K562 (cell line): ENCODE results near the gene SMAD4. TPM values are rescaled to one million over a fixed set of nuclear protein-coding genes. Genes with fewer than 3 reads are reported as not detected.

Experiments
- GABPB1 ChIP-seq: sonication (generic); formaldehyde crosslinking; IDR thresholded peaks from 2 replicates; pipeline ENCODE4 v1.8.0; 2022; ENCODE audit warnings: mild to moderate bottlenecking, missing genetic modification reagents
- HNRNPLL ChIP-seq: fragments of 200-400 bp; formaldehyde crosslinking; IDR thresholded peaks from 2 replicates; pipeline ENCODE4 v1.6.1; 2017; ENCODE audit warnings: low read length, low read depth, mild to moderate bottlenecking; ENCODE audit not compliant: poor library complexity, severe bottlenecking
- MYC ChIP-seq, 2 experiments: fragments of 250-450 bp in 1 of 2; sonication (Bioruptor Pico) in 1 of 2; IDR thresholded peaks; 2 replicates each; pipeline versions ENCODE4 v1.5.1 to v1.6.1; 2012 to 2021; ENCODE audit warnings: low read depth in 2 of 2, borderline replicate concordance in 1 of 2, improper control_type of control experiment in 1 of 2, low read length in 1 of 2, mild to moderate bottlenecking in 1 of 2, moderate library complexity in 1 of 2
- PML ChIP-seq: IDR thresholded peaks from 2 replicates; pipeline ENCODE4 v1.6.1; 2012; ENCODE audit warnings: low read length, inconsistent platforms
- SAP30 ChIP-seq: fragments of 200-600 bp; sonication (generic); IDR thresholded peaks from 2 replicates; pipeline ENCODE4 v1.6.1; 2012; ENCODE audit warnings: borderline replicate concordance, low read depth, mild to moderate bottlenecking, moderate library complexity, low read length, control low read depth, inconsistent platforms; ENCODE audit not compliant: insufficient read depth, poor library complexity, severe bottlenecking
- SMAD4 ChIP-seq: fragments of 250-450 bp; sonication (Bioruptor Pico); conservative IDR thresholded peaks from 2 replicates; pipeline ENCODE4 v1.8.0; 2021; ENCODE audit warnings: inconsistent platforms, mild to moderate bottlenecking, moderate library complexity
- ZNF77 ChIP-seq: fragments of 250-450 bp; sonication (Bioruptor Pico); IDR thresholded peaks from 2 replicates; pipeline ENCODE4 v1.5.0; 2020
- polyA plus RNA-seq, 8 experiments: library from polyadenylated mRNA; depleted of rRNA in 4 of 8; stranded (reverse) in 5 of 8; unstranded in 3 of 8; fragments of >200 nt; fragmentation: Nextera tagmentation in 2 of 8; fragmentation: Illumina TruSeq in 1 of 8; extraction: Ambion mirVana in 2 of 8; extraction: Trizol in 1 of 8; gene quantifications; 2 replicates each; pipeline versions ENCODE4 v1.2.1 to v1.2.3, GENCODE V29; 2011 to 2014; ENCODE audit warnings: inconsistent platforms in 1 of 8, missing spikeins in 1 of 8
- total RNA-seq, 7 experiments: library from RNA; depleted of rRNA in 6 of 7; stranded (reverse); fragments of >200 nt in 6 of 7; fragmentation: Illumina TruSeq in 2 of 7; extraction: Trizol in 2 of 7; gene quantifications; 2 replicates each; pipeline versions ENCODE4 v1.2.1 to v1.2.3, GENCODE V29; 2011 to 2021; ENCODE audit warnings: low replicate concordance in 1 of 7
- TF ChIP-seq, protein P1 (sequence below): fragments of 450-650 bp; IDR thresholded peaks from 2 replicates; pipeline ENCODE4 v1.6.1; 2016; ENCODE audit warnings: borderline replicate concordance
- TF ChIP-seq, protein P2 (sequence below): sonication (generic); formaldehyde crosslinking; IDR thresholded peaks from 2 replicates; pipeline ENCODE4 v1.8.0; 2022; ENCODE audit warnings: missing genetic modification reagents, mild to moderate bottlenecking, moderate library complexity, borderline replicate concordance

The SMAD4 gene
- total and polyA plus RNA-seq, 9 of the 15 experiments (the other 6 are each of a cell fraction or from before 2014, with no cell fraction given) = 5.7 to 55.0 (median 39.4) TPM

- peak; percentile 64 for TF ChIP-seq HNRNPLL
- TF ChIP-seq, protein P1, sequence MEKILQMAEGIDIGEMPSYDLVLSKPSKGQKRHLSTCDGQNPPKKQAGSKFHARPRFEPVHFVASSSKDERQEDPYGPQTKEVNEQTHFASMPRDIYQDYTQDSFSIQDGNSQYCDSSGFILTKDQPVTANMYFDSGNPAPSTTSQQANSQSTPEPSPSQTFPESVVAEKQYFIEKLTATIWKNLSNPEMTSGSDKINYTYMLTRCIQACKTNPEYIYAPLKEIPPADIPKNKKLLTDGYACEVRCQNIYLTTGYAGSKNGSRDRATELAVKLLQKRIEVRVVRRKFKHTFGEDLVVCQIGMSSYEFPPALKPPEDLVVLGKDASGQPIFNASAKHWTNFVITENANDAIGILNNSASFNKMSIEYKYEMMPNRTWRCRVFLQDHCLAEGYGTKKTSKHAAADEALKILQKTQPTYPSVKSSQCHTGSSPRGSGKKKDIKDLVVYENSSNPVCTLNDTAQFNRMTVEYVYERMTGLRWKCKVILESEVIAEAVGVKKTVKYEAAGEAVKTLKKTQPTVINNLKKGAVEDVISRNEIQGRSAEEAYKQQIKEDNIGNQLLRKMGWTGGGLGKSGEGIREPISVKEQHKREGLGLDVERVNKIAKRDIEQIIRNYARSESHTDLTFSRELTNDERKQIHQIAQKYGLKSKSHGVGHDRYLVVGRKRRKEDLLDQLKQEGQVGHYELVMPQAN = peak; percentile 23; the same call in 1 of the 2 replicates
- peak; percentile 60; the same call in 1 of the 2 replicates for TF ChIP-seq GABPB1 (CRISPR knock-in tag)
- TF ChIP-seq MYC (IDR thresholded peaks at IDR 0.05; ENCODE audit: low read depth, low read length) = peak; percentile 51; the same call in 1 of the 2 replicates
- TF ChIP-seq MYC (CRISPR knock-in tag; IDR thresholded peaks at IDR 0.05; ENCODE audit: borderline replicate concordance, low read depth) = no peak
- TF ChIP-seq, protein P2, sequence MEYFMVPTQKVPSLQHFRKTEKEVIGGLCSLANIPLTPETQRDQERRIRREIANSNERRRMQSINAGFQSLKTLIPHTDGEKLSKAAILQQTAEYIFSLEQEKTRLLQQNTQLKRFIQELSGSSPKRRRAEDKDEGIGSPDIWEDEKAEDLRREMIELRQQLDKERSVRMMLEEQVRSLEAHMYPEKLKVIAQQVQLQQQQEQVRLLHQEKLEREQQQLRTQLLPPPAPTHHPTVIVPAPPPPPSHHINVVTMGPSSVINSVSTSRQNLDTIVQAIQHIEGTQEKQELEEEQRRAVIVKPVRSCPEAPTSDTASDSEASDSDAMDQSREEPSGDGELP = peak; percentile 51; the same call in 1 of the 2 replicates
- TF ChIP-seq SMAD4 (CRISPR knock-in tag) = 0 out of 2 replicates have a peak, but pooled peaks have one; percentile 38
- TF ChIP-seq ZNF77 (CRISPR knock-in tag) = no peak
- peak; percentile 13 for TF ChIP-seq SAP30
- peak; percentile 69 for TF ChIP-seq PML
- TF ChIP-seq, all 486 proteins: peak for 64
Observed at GRCh38 chr18:51029694-51030536, at the start of gene SMAD4 (continued).
